Measurements from ENCODE around the gene PPIF. TPM values are rescaled to one million over a fixed set of nuclear protein-coding genes. Genes with fewer than 3 reads are reported as not detected.

The PPIF gene
- total RNA-seq, 1 experiment from 2014 or later = 59.0 TPM

Other genes starting within 250 kb of the PPIF start
- 7.8 TPM for gene ZCCHC24, start 98.2 kb downstream of the PPIF start, total RNA-seq (2021; ENCODE audit: unreplicated experiment)
- gene EIF5AL1, start 165.1 kb downstream of the PPIF start, total RNA-seq (2021; ENCODE audit: unreplicated experiment) = 1.6 TPM
- gene SFTPA2, start 212.9 kb downstream of the PPIF start, total RNA-seq (2021; ENCODE audit: unreplicated experiment) = 2.8 TPM

Data from Panc1 (cell line).